K562 (cell line): ENCODE measurements around the gene NPAS3. TPM values are rescaled to one million over a fixed set of nuclear protein-coding genes. Genes with fewer than 3 reads are reported as not detected.

Experiments
- ATAC-seq: fragments of 200-7000 bp; cut with Tn5 transposase; 3 replicates; pipeline ENCODE4 v1.9.1; 2020; ENCODE audit warnings: moderate library complexity
- BruUV-seq: library from RNA; stranded (reverse); fragments of 400-500 nt; replicated peaks from 2 replicates; lab custom pipeline; 2021; lab: Mats Ljungman, UMichigan
- CTCF ChIA-PET: fragments of 300-600 bp; formaldehyde crosslinking; extraction: SDS; loops from one replicate; lab custom pipeline; 2021; ENCODE audit warnings: low intra/inter-chr PET ratio; lab: Yijun Ruan, JAX
- POLR2A ChIA-PET: fragments of 300-600, 350-650 bp; sonication (Branson Sonifier 250); formaldehyde crosslinking; extraction: SDS; loops from one replicate; lab custom pipeline; 2021; ENCODE audit warnings: antibody characterized with exemption, inconsistent platforms; lab: Yijun Ruan, JAX
- DNase-seq, 4 experiments: peaks; one replicate each; pipeline versions ENCODE4 v3.0.0 to v3.0.0-alpha.2; 2011 to 2018; ENCODE audit warnings: low spot score in 3 of 4, mixed read lengths in 3 of 4; ENCODE audit errors: extremely low read depth in 1 of 4
- FAIRE-seq: peaks from 2 replicates; lab custom pipeline; 2011; peaks lifted over from hg19 to GRCh38; lab: Jason Lieb, UNC
- H2AFZ ChIP-seq: 2 replicates; pipeline ENCODE4 v1.6.0; 2011; ENCODE audit warnings: low read depth, low read length, control low read depth, inconsistent platforms
- H3K27ac ChIP-seq: fragments of 200-600 bp; 3 replicates; pipeline ENCODE4 v1.8.0; 2011; ENCODE audit warnings: low read depth, mild to moderate bottlenecking, control low read depth, inconsistent platforms, low read length, moderate library complexity, mixed read lengths; ENCODE audit errors: extremely low read depth
- H3K27me3 ChIP-seq, 2 experiments: fragments of 300-600 bp in 1 of 2; 2 replicates in 1 of 2; 3 replicates in 1 of 2; pipeline versions ENCODE4 v1.6.0 to v1.8.0; 2011; ENCODE audit warnings: inconsistent platforms in 2 of 2, low read length in 2 of 2, mild to moderate bottlenecking in 1 of 2, mixed read lengths in 1 of 2, moderate library complexity in 1 of 2; ENCODE audit not compliant: control insufficient read depth in 2 of 2, insufficient read depth in 2 of 2
- H3K36me3 ChIP-seq: fragments of 300-600 bp; 3 replicates; pipeline ENCODE4 v1.8.0; 2011; ENCODE audit warnings: mild to moderate bottlenecking, low read length, inconsistent platforms; ENCODE audit not compliant: control insufficient read depth, insufficient read depth
- H3K4me1 ChIP-seq, 2 experiments: fragments of 200-600 bp in 1 of 2; replicated peaks in 1 of 2; 2 replicates in 1 of 2; 3 replicates in 1 of 2; pipeline versions ENCODE4 v1.5.1 to v1.8.0; 2011; ENCODE audit warnings: inconsistent platforms in 2 of 2, low read length in 2 of 2, mild to moderate bottlenecking in 1 of 2, mixed read lengths in 1 of 2, moderate library complexity in 1 of 2; ENCODE audit not compliant: control insufficient read depth in 2 of 2, insufficient read depth in 2 of 2
- H3K4me2 ChIP-seq: 2 replicates; pipeline ENCODE4 v1.6.1; 2011; ENCODE audit warnings: low read length, control low read depth, inconsistent platforms, mixed read lengths; ENCODE audit not compliant: insufficient read depth
- H3K4me3 ChIP-seq: fragments of 200-600 bp; sonication (generic), shearing (Covaris generic); 2 replicates; pipeline ENCODE4 v1.5.1; 2016; ENCODE audit warnings: control low read depth, inconsistent platforms
- H3K79me2 ChIP-seq: fragments of 200-600 bp; 3 replicates; pipeline ENCODE4 v1.8.0; 2011; ENCODE audit warnings: low read length, inconsistent platforms; ENCODE audit not compliant: control insufficient read depth, insufficient read depth
- H3K9ac ChIP-seq, 2 experiments: 2 replicates each; pipeline versions ENCODE4 v1.6.0 to v1.6.1; 2011; ENCODE audit warnings: low read depth in 2 of 2, low read length in 2 of 2, control low read depth in 1 of 2, inconsistent platforms in 1 of 2, mild to moderate bottlenecking in 1 of 2, mixed read lengths in 1 of 2; ENCODE audit not compliant: insufficient read depth in 1 of 2
- H3K9me1 ChIP-seq: one replicate; pipeline ENCODE4 v1.6.0; 2011; ENCODE audit warnings: inconsistent platforms, mild to moderate bottlenecking, low read length, moderate library complexity; ENCODE audit not compliant: control insufficient read depth, insufficient read depth
- H3K9me3 ChIP-seq: replicated peaks from 2 replicates; pipeline ENCODE4 v1.5.1; 2011; ENCODE audit warnings: low read depth, low read length, inconsistent platforms; ENCODE audit not compliant: control insufficient read depth, insufficient read depth
- H4K20me1 ChIP-seq: replicated peaks from 2 replicates; pipeline ENCODE4 v1.6.1; 2011; ENCODE audit warnings: low read length, inconsistent platforms, mixed read lengths; ENCODE audit not compliant: control insufficient read depth, insufficient read depth
- FOSL1 ChIP-seq: fragments of 200-800 bp; sonication (Bioruptor generic); conservative IDR thresholded peaks from 2 replicates; pipeline ENCODE4 v1.6.1; 2016; ENCODE audit warnings: missing genetic modification characterization, missing compliant biosample characterization
- THRAP3 ChIP-seq: fragments of 450-650 bp; IDR thresholded peaks from 2 replicates; pipeline ENCODE4 v1.6.1; 2016; ENCODE audit warnings: mild to moderate bottlenecking, inconsistent platforms, borderline replicate concordance
- ZNF212 ChIP-seq: fragments of 450-650 bp; formaldehyde crosslinking; IDR thresholded peaks from 2 replicates; pipeline ENCODE4 v1.4.0; 2020; ENCODE audit warnings: mild to moderate bottlenecking
- ZNF699 ChIP-seq: fragments of 250-450 bp; sonication (Bioruptor Pico); IDR thresholded peaks from 2 replicates; pipeline ENCODE4 v1.8.0; 2021; ENCODE audit warnings: mild to moderate bottlenecking, moderate library complexity; ENCODE audit not compliant: insufficient replicate concordance
- WGBS: fragments of 100-300 bp; shearing (Covaris generic); methylation state at CpG from one replicate; pipeline ENCODE4 v1.1.6; 2016; ENCODE audit warnings: low coverage, mixed read lengths; ENCODE audit not compliant: insufficient coverage; ENCODE audit errors: missing lambda C conversion rate; 5-methylcytosine and 5-hydroxymethylcytosine counted together
- in situ Hi-C: fragments of 300-500 bp; cut with MboI; formaldehyde crosslinking; loops from 4 replicates; pipeline ENCODE4 v1.15.0; 2018; ENCODE audit warnings: inconsistent platforms, mixed read lengths
- intact Hi-C: fragments of 100-400 bp; cut with micrococcal nuclease; formaldehyde crosslinking; loops from 2 replicates; pipeline ENCODE4 v1.14.2; 2022
- polyA plus RNA-seq, 8 experiments: library from polyadenylated mRNA; depleted of rRNA in 4 of 8; stranded (reverse) in 5 of 8; unstranded in 3 of 8; fragments of >200 nt; fragmentation: Nextera tagmentation in 2 of 8; fragmentation: Illumina TruSeq in 1 of 8; extraction: Ambion mirVana in 2 of 8; extraction: Trizol in 1 of 8; gene quantifications; 2 replicates each; pipeline versions ENCODE4 v1.2.1 to v1.2.3, GENCODE V29; 2011 to 2014; ENCODE audit warnings: inconsistent platforms in 1 of 8, missing spikeins in 1 of 8
- total RNA-seq, 7 experiments: library from RNA; depleted of rRNA in 6 of 7; stranded (reverse); fragments of >200 nt in 6 of 7; fragmentation: Illumina TruSeq in 2 of 7; extraction: Trizol in 2 of 7; gene quantifications; 2 replicates each; pipeline versions ENCODE4 v1.2.1 to v1.2.3, GENCODE V29; 2011 to 2021; ENCODE audit warnings: low replicate concordance in 1 of 7

Gene NPAS3
- total and polyA plus RNA-seq, 9 of the 15 experiments (the other 6 are each of a cell fraction or from before 2014, with no cell fraction given), result 0.04 TPM; not detected in 8

DNA sequence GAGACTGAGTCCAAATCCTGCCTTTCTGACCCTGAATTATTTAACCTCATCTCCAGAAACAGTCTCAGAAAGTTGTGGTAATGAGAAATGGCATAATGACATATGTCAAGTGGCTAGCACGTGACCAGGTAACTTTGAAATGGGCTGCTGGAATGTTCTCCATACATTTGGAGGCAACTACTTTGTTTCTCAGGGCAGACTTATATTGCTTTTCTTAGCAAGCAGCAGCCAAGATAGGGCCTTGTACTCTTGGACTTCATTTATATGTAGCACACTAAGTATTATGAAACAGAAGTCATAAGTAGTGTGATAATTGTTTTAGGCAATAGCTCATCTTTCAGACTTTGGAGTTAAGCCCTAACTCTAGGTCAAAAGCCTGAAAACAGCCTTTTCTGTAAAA, 494.7 kb downstream of the NPAS3 start (continued):
- TF ChIP-seq ZNF699 (CRISPR knock-in tag) (no peak), THRAP3 (no peak)

- H3K9me3 ChIP-seq, result no peaks in the 10 kb centered on the region
- H3K9ac ChIP-seq, result no peak overlapping the region
- WGBS, result 10% methylated on average over 7 of the region's 8 CpGs
- no peak overlapping the region for H2AFZ ChIP-seq
- H3K4me2 ChIP-seq, result no peak overlapping the region
- DNase-seq (no peak), FAIRE-seq (no peak), ATAC-seq (no peak)
- ChIA-PET POLR2A (no interaction called here), CTCF (no interaction called here)
- no peaks in the 10 kb centered on the region for H3K4me1 ChIP-seq
- H3K4me3 ChIP-seq, result no peak overlapping the region
- no peaks in the 10 kb centered on the region for H4K20me1 ChIP-seq
- TF ChIP-seq FOSL1 (tag) (peak; percentile 75), ZNF212 (no peak)
- no peaks in the 10 kb centered on the region for H3K27me3 ChIP-seq
- H3K36me3 ChIP-seq, result no peaks in the 10 kb centered on the region
- in situ Hi-C loops (no loop called here), intact Hi-C loops (no loop called here)
- H3K79me2 ChIP-seq, result no peaks in the 10 kb centered on the region
- no peak overlapping the region for H3K27ac ChIP-seq
- BruUV-seq, result no TSS peak
- H3K9me1 ChIP-seq, result no peaks in the 10 kb centered on the region
Observed at GRCh38 chr14:33435911-33436689, 497.4 kb downstream of the NPAS3 start.
